PC-9 (cell line): ENCODE measurements around the gene DGKE. TPM values are rescaled to one million over a fixed set of nuclear protein-coding genes. Genes with fewer than 3 reads are reported as not detected.

Source experiments
- BruUV-seq: library from RNA; stranded (reverse); fragments of 400-500 nt; replicated peaks from 2 replicates; lab custom pipeline; 2021; lab: Mats Ljungman, UMichigan
- CTCF ChIA-PET: fragments of 300-600 bp; sonication (Branson Sonifier 250); formaldehyde crosslinking; loops from one replicate; lab custom pipeline; 2022; ENCODE audit warnings: antibody characterized with exemption; lab: Charles Lee
- POLR2A ChIA-PET: fragments of 300-600 bp; sonication (Branson Sonifier 250); formaldehyde crosslinking; loops from one replicate; lab custom pipeline; 2022; ENCODE audit warnings: antibody characterized with exemption; ENCODE audit not compliant: unreplicated experiment; lab: Charles Lee
- DNase-seq, 2 experiments: peaks; one replicate each; pipeline versions ENCODE4 v3.0.0 to v3.0.0-alpha.2; 2015 to 2022; ENCODE audit warnings: mixed read lengths in 1 of 2
- H2AFZ ChIP-seq: fragments of 200-600 bp; sonication (generic); 2 replicates; pipeline ENCODE4 v1.8.1; 2017; ENCODE audit warnings: antibody characterized with exemption
- H3F3A ChIP-seq: fragments of 200-600 bp; sonication (generic); 2 replicates; pipeline ENCODE4 v1.8.1; 2017; ENCODE audit warnings: antibody characterized with exemption, mild to moderate bottlenecking, low read depth; ENCODE audit not compliant: insufficient read depth
- H3K27ac ChIP-seq: fragments of 200-600 bp; sonication (generic); 2 replicates; pipeline ENCODE4 v1.6.1; 2016; ENCODE audit warnings: mixed run types
- H3K27me3 ChIP-seq: fragments of 200-600 bp; sonication (generic); 2 replicates; pipeline ENCODE4 v1.6.1; 2016; ENCODE audit warnings: low read depth, mixed run types; ENCODE audit not compliant: insufficient read depth
- H3K36me3 ChIP-seq: fragments of 200-600 bp; sonication (generic); 2 replicates; pipeline ENCODE4 v1.6.1; 2016; ENCODE audit warnings: low read depth, mixed run types
- H3K4me1 ChIP-seq: fragments of 200-600 bp; sonication (generic); replicated peaks from 2 replicates; pipeline ENCODE4 v1.6.1; 2016; ENCODE audit warnings: mixed run types; ENCODE audit not compliant: insufficient read depth
- H3K4me2 ChIP-seq: fragments of 200-600 bp; sonication (generic); 2 replicates; pipeline ENCODE4 v1.6.1; 2017; ENCODE audit warnings: mixed run types
- H3K4me3 ChIP-seq: fragments of 200-600 bp; sonication (generic); 2 replicates; pipeline ENCODE4 v1.6.1; 2016; ENCODE audit warnings: mixed run types
- H3K79me2 ChIP-seq: fragments of 200-600 bp; sonication (generic); 2 replicates; pipeline ENCODE4 v1.6.1; 2017; ENCODE audit warnings: low read depth, mixed run types
- H3K9me2 ChIP-seq: fragments of 200-600 bp; sonication (generic); 2 replicates; pipeline ENCODE4 v1.8.1; 2017; ENCODE audit warnings: mild to moderate bottlenecking; ENCODE audit not compliant: insufficient read depth
- H3K9me3 ChIP-seq: fragments of 200-600 bp; sonication (generic); 2 replicates; pipeline ENCODE4 v1.8.1; 2016; ENCODE audit warnings: low read depth; ENCODE audit not compliant: insufficient read depth
- H4K20me1 ChIP-seq: fragments of 200-600 bp; sonication (generic); 2 replicates; pipeline ENCODE4 v1.8.1; 2017; ENCODE audit not compliant: insufficient read depth
- CTCF ChIP-seq: fragments of 200-600 bp; sonication (generic); conservative IDR thresholded peaks from 2 replicates; pipeline ENCODE4 v1.6.1; 2017; ENCODE audit warnings: mixed run types, antibody characterized with exemption, mild to moderate bottlenecking, moderate library complexity
- EZH2 ChIP-seq: fragments of 200-600 bp; sonication (generic); IDR thresholded peaks from 2 replicates; pipeline ENCODE4 v1.8.0; 2017; ENCODE audit warnings: antibody characterized with exemption, low read depth
- intact Hi-C: fragments of 100-400 bp; cut with micrococcal nuclease; formaldehyde crosslinking; loops from one replicate; pipeline ENCODE4 v1.10.0; 2022; ENCODE audit not compliant: unreplicated experiment
- total RNA-seq: library from RNA; stranded (reverse); gene quantifications from 2 replicates; pipeline ENCODE4 v1.2.3, GENCODE V29; 2021

DGKE gene
- total RNA-seq, 1 experiment from 2014 or later, result 11.0 TPM

- no peaks in the 10 kb centered on the region for H3K27me3 ChIP-seq
- H3K4me2 ChIP-seq, result no peak overlapping the region
- no peak overlapping the region for H3K27ac ChIP-seq
- no peak overlapping the region for H3K4me3 ChIP-seq
- no peak for DNase-seq
- ChIA-PET POLR2A (no interaction called here), CTCF (no interaction called here)
- H3K79me2 ChIP-seq, result no peaks in the 10 kb centered on the region
- no peaks in the 10 kb centered on the region for H3K9me3 ChIP-seq
- TF ChIP-seq EZH2 (no peak), CTCF (no peak)
- no peaks in the 10 kb centered on the region for H3K9me2 ChIP-seq
- no peaks in the 10 kb centered on the region for H4K20me1 ChIP-seq
- intact Hi-C loops, result no loop called here
- peaks cover 7% of the 10 kb centered on the region for H3F3A ChIP-seq
- no TSS peak for BruUV-seq
- H2AFZ ChIP-seq, result no peak overlapping the region
- H3K36me3 ChIP-seq, result 0 out of 2 replicates have a peak, but pooled peaks cover 20% of the 10 kb centered on the region
- no peaks in the 10 kb centered on the region for H3K4me1 ChIP-seq
These were observed 34.0 kb downstream of the DGKE start for GRCh38 chr17:56867948-56868376.

- intact Hi-C loops, result no loop called here
- Histone ChIP-seq H3K27ac (no peak overlapping the region), H3K79me2 (no peaks in the 10 kb centered on the region), H3K9me3 (no peaks in the 10 kb centered on the region), H3K27me3 (no peaks in the 10 kb centered on the region), H3K4me2 (no peak overlapping the region), H3K9me2 (no peaks in the 10 kb centered on the region), H3K36me3 (0 out of 2 replicates have a peak, but pooled peaks cover 16% of the 10 kb centered on the region), H3K4me1 (no peaks in the 10 kb centered on the region), H2AFZ (no peak overlapping the region), H3F3A (peaks cover 7% of the 10 kb centered on the region), H3K4me3 (no peak overlapping the region), H4K20me1 (no peaks in the 10 kb centered on the region)
- no TSS peak for BruUV-seq
- no peak for DNase-seq
- POLR2A ChIA-PET, result no interaction called here
- CTCF ChIA-PET, result no interaction called here
- no peak for TF ChIP-seq EZH2
- no peak for TF ChIP-seq CTCF
These were observed 34.8 kb downstream of the DGKE start for GRCh38 chr17:56868716-56869115.

- Histone ChIP-seq H3K4me3 (no peak overlapping the region), H3F3A (peaks cover 4% of the 10 kb centered on the region), H3K36me3 (0 out of 2 replicates have a peak, but pooled peaks cover 9% of the 10 kb centered on the region), H3K4me1 (no peaks in the 10 kb centered on the region), H3K27me3 (no peaks in the 10 kb centered on the region), H3K79me2 (no peaks in the 10 kb centered on the region), H3K4me2 (no peak overlapping the region), H3K9me3 (no peaks in the 10 kb centered on the region), H3K9me2 (no peaks in the 10 kb centered on the region), H2AFZ (no peak overlapping the region), H3K27ac (no peak overlapping the region), H4K20me1 (no peaks in the 10 kb centered on the region)
- DNase-seq, result no peak
- POLR2A ChIA-PET, result no interaction called here
- no peak for TF ChIP-seq CTCF
- TF ChIP-seq EZH2, result no peak
- no TSS peak for BruUV-seq
- intact Hi-C loops, result no loop called here
- CTCF ChIA-PET, result interaction anchor here (0.6 kb wide), 1 partner anchor 27 kb away, joined by 3 read pairs; no protein-coding TSS in a partner anchor
These were observed 36.2 kb downstream of the DGKE start for GRCh38 chr17:56870081-56870651.
